Panc1 (cell line): Measurements from ENCODE around the gene NFS1. TPM values are rescaled to one million over a fixed set of nuclear protein-coding genes. Genes with fewer than 3 reads are reported as not detected.

Source experiments
- ATAC-seq: fragments of 200-7000 bp; cut with Tn5 transposase; 2 replicates; pipeline ENCODE4 v1.9.1; 2020; ENCODE audit warnings: mild to moderate bottlenecking, moderate library complexity
- BruUV-seq: library from RNA; stranded (reverse); fragments of 400-500 nt; replicated peaks from 2 replicates; lab custom pipeline; 2021; lab: Mats Ljungman, UMichigan
- CTCF ChIA-PET: fragments of 300-600 bp; sonication (Branson Sonifier 250); formaldehyde crosslinking; loops from one replicate; lab custom pipeline; 2022; ENCODE audit warnings: antibody characterized with exemption; lab: Charles Lee
- POLR2A ChIA-PET: fragments of 300-600 bp; sonication (Branson Sonifier 250); formaldehyde crosslinking; loops from one replicate; lab custom pipeline; 2022; ENCODE audit warnings: antibody characterized with exemption; lab: Charles Lee
- DNase-seq: peaks from one replicate; pipeline ENCODE4 v3.0.0-alpha.2; 2010; ENCODE audit warnings: low read depth, low spot score
- H3K27ac ChIP-seq: 2 replicates; pipeline ENCODE4 v1.5.1; 2011; ENCODE audit warnings: mild to moderate bottlenecking, low read length, inconsistent platforms
- H3K27me3 ChIP-seq: fragments of 200-500 bp; sonication (Bioruptor generic); 2 replicates; pipeline ENCODE4 v1.6.0; 2014; ENCODE audit warnings: low read length, inconsistent platforms; ENCODE audit not compliant: control insufficient read depth, insufficient read depth
- H3K36me3 ChIP-seq: fragments of 200-500 bp; sonication (Bioruptor generic); 2 replicates; pipeline ENCODE4 v1.5.1; 2014; ENCODE audit warnings: inconsistent platforms, mild to moderate bottlenecking, low read length, moderate library complexity; ENCODE audit not compliant: control insufficient read depth, insufficient read depth
- H3K4me1 ChIP-seq: 2 replicates; pipeline ENCODE4 v1.5.1; 2011; ENCODE audit warnings: inconsistent platforms, mild to moderate bottlenecking, low read length, moderate library complexity; ENCODE audit not compliant: control insufficient read depth, insufficient read depth
- H3K4me3 ChIP-seq, 2 experiments: 2 replicates each; pipeline ENCODE4 v1.5.1; 2011 to 2012; ENCODE audit warnings: low read depth in 2 of 2, low read length in 2 of 2, mild to moderate bottlenecking in 2 of 2, inconsistent platforms in 1 of 2, moderate library complexity in 1 of 2
- H3K9me3 ChIP-seq: fragments of 200-500 bp; sonication (Bioruptor generic); 2 replicates; pipeline ENCODE4 v1.5.1; 2014; ENCODE audit warnings: low read depth, mild to moderate bottlenecking, inconsistent platforms, low read length, moderate library complexity; ENCODE audit not compliant: control insufficient read depth, insufficient read depth
- POLR2AphosphoS5 ChIP-seq: IDR thresholded peaks from 2 replicates; pipeline ENCODE4 v1.6.1; 2012; ENCODE audit warnings: mild to moderate bottlenecking, low read depth, low read length, moderate library complexity
- SIN3A ChIP-seq: IDR thresholded peaks from 2 replicates; pipeline ENCODE4 v1.6.1; 2012; ENCODE audit warnings: low read depth, mild to moderate bottlenecking, low read length, moderate library complexity, borderline replicate concordance; ENCODE audit not compliant: insufficient read depth
- TCF7L2 ChIP-seq: IDR thresholded peaks from 2 replicates; pipeline ENCODE4 v1.6.1; 2011; ENCODE audit warnings: mild to moderate bottlenecking, low read depth, low read length, inconsistent platforms
- in situ Hi-C: cut with HindIII; loops from 2 replicates; pipeline ENCODE4 v1.10.0; 2016; ENCODE audit warnings: low sequenced_read_pairs, low pct_unique_long_range_greater_than_20kb
- intact Hi-C: fragments of 100-400 bp; cut with micrococcal nuclease; formaldehyde crosslinking; loops from one replicate; pipeline ENCODE4 v1.10.0; 2022; ENCODE audit not compliant: unreplicated experiment
- total RNA-seq: library from RNA; stranded (reverse); gene quantifications from one replicate; pipeline ENCODE4 v1.2.1, GENCODE V29; 2021; ENCODE audit not compliant: unreplicated experiment
- TF ChIP-seq, protein P1 (sequence below), 2 experiments: IDR thresholded peaks; 2 replicates each; pipeline ENCODE4 v1.6.1; 2011 to 2012; ENCODE audit warnings: low read depth in 2 of 2, control low read depth in 1 of 2, low read length in 1 of 2, mild to moderate bottlenecking in 1 of 2, moderate library complexity in 1 of 2; ENCODE audit not compliant: insufficient read depth in 1 of 2
- TF ChIP-seq, protein P2 (sequence below): fragments of 450-650 bp; IDR thresholded peaks from 2 replicates; pipeline ENCODE4 v1.5.1; 2017; ENCODE audit warnings: mild to moderate bottlenecking

Gene NFS1
- total RNA-seq, 1 experiment from 2014 or later, result 44.9 TPM

DNA sequence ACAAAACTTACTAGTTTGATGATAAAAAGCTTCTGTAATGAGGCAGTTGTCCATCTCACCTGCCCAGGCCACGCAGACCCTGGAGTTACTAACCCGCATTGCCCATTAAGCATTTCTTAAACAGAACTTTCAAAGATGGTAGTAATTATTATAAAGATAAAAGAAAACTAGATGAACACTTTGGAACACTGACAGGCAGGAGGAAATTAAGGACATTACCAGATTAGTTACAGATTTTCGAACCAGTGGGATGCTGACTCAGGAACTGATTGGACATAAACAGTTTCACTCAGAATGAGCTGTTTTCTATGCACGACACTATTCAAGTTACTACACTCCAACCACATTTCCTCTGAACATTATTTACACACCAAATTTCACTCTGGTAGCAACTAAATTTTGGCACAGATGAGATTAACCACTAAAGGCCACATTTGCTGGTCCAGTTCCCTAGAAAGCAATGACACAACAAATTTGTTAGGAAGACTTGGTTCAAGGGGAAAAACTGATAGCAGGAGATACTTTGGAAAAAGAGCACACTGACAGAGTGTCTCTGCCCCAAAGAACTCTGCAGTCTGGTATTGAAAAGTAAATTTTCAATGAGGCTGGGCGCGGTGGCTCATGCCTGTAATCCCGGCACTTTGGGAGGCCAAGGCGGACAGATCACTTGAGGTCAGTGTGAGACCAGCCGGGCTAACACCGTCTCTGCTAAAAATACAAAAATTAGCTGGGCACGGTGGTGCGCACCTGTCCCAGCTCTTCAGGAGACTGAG lies 3.1 kb upstream of the NFS1 start:
- Histone ChIP-seq H3K36me3 (peaks cover 42% of the 10 kb centered on the region), H3K4me3 (no peak overlapping the region), H3K27me3 (no peaks in the 10 kb centered on the region), H3K4me1 (peaks cover 23% of the 10 kb centered on the region), H3K27ac (peak overlapping the region; percentile 40; the same call in 1 of the 2 replicates), H3K9me3 (no peaks in the 10 kb centered on the region)
- no peak for DNase-seq
- in situ Hi-C loops, result no loop called here
- intact Hi-C loops, result no loop called here
- ATAC-seq, result no peak
- CTCF ChIA-PET, result no interaction called here
- POLR2A ChIA-PET, result interaction anchor here (0.6 kb wide), 2 partner anchors 17 to 785 kb away, joined by 4 to 7 read pairs; no protein-coding TSS in a partner anchor
- BruUV-seq, result no TSS peak
- TF ChIP-seq TCF7L2 (no peak), SIN3A (no peak), POLR2AphosphoS5 (no peak; the same call in 1 of the 2 replicates)
- TF ChIP-seq, protein P1, sequence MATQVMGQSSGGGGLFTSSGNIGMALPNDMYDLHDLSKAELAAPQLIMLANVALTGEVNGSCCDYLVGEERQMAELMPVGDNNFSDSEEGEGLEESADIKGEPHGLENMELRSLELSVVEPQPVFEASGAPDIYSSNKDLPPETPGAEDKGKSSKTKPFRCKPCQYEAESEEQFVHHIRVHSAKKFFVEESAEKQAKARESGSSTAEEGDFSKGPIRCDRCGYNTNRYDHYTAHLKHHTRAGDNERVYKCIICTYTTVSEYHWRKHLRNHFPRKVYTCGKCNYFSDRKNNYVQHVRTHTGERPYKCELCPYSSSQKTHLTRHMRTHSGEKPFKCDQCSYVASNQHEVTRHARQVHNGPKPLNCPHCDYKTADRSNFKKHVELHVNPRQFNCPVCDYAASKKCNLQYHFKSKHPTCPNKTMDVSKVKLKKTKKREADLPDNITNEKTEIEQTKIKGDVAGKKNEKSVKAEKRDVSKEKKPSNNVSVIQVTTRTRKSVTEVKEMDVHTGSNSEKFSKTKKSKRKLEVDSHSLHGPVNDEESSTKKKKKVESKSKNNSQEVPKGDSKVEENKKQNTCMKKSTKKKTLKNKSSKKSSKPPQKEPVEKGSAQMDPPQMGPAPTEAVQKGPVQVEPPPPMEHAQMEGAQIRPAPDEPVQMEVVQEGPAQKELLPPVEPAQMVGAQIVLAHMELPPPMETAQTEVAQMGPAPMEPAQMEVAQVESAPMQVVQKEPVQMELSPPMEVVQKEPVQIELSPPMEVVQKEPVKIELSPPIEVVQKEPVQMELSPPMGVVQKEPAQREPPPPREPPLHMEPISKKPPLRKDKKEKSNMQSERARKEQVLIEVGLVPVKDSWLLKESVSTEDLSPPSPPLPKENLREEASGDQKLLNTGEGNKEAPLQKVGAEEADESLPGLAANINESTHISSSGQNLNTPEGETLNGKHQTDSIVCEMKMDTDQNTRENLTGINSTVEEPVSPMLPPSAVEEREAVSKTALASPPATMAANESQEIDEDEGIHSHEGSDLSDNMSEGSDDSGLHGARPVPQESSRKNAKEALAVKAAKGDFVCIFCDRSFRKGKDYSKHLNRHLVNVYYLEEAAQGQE (IDR thresholded peaks at IDR 0.05; ENCODE audit: insufficient read depth in 1 of 2, low read depth in 2 of 2, low read length in 1 of 2), result no peak
- TF ChIP-seq, protein P2, sequence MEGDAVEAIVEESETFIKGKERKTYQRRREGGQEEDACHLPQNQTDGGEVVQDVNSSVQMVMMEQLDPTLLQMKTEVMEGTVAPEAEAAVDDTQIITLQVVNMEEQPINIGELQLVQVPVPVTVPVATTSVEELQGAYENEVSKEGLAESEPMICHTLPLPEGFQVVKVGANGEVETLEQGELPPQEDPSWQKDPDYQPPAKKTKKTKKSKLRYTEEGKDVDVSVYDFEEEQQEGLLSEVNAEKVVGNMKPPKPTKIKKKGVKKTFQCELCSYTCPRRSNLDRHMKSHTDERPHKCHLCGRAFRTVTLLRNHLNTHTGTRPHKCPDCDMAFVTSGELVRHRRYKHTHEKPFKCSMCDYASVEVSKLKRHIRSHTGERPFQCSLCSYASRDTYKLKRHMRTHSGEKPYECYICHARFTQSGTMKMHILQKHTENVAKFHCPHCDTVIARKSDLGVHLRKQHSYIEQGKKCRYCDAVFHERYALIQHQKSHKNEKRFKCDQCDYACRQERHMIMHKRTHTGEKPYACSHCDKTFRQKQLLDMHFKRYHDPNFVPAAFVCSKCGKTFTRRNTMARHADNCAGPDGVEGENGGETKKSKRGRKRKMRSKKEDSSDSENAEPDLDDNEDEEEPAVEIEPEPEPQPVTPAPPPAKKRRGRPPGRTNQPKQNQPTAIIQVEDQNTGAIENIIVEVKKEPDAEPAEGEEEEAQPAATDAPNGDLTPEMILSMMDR, result no peak

DNA sequence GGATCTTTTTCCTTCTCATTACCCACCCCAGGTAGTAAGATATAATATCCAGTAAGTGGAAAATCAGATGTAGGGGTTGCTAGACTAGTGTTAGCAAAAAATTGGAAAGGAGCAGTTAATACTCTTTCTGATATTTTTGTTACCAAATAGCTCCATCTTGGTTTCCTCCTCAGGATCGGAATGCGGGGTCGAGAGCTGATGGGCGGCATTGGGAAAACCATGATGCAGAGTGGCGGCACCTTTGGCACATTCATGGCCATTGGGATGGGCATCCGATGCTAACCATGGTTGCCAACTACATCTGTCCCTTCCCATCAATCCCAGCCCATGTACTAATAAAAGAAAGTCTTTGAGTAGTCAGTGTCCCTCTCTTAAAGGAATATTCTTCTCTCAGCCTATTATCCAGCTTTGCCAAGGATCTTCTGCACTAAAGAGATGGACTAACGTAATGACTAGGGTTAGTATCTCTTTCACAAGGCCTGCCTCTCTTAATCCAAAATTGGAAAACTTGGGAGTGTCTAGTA lies 1.5 kb upstream of the NFS1 start:
- ChIA-PET POLR2A (no interaction called here), CTCF (interaction anchor here (0.6 kb wide), 1 partner anchor 174 kb away, joined by 3 read pairs; no protein-coding TSS in a partner anchor)
- Histone ChIP-seq H3K4me3 (peak overlapping the region; percentile 80 to 86), H3K4me1 (peaks cover 23% of the 10 kb centered on the region), H3K9me3 (no peaks in the 10 kb centered on the region), H3K27me3 (no peaks in the 10 kb centered on the region), H3K36me3 (peaks cover 32% of the 10 kb centered on the region), H3K27ac (peak overlapping the region; percentile 93)
- TF ChIP-seq, protein P2, result no peak
- TF ChIP-seq POLR2AphosphoS5, result peak; percentile 45
- ATAC-seq, result no peak
- in situ Hi-C loops (no loop called here), intact Hi-C loops (no loop called here)
- no TSS peak for BruUV-seq
- no peak for DNase-seq
